GM18873 (cell line): Measurements from ENCODE around the gene DOK6.
"Not testable (repeated sequence)": the region's sequence is repeated elsewhere in the genome, so short reads cannot be mapped to it uniquely, and the experiment has no call there.

Experiments used
- ATAC-seq: cut with Tn5 transposase; IDR thresholded peaks from one replicate; pipeline ENCODE4 v1.9.1; 2021; ENCODE audit warnings: mild to moderate bottlenecking, moderate library complexity, moderate number of reproducible peaks; ENCODE audit not compliant: unreplicated experiment, low FRiP score

DOK6 gene

DNA sequence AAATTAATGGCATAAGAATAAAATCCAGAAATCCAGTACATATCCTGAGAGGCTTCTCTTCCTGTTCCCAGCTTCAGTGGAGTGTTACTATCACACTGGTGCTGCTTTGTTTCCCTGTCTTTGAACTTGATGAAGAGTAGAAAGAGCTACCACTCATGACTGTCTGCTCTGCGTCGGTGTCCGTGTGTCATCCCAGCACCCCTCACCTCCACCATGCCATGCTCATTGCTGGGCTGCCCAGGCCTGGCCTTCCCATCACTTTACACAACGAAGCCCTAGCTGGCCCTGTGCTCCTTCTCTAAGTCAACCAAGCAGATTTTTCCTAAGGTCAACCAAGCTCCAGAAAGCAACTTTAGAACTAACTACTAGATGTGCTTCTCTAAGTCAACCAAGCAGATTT, 215.4 kb downstream of the DOK6 start:
- no peak for ATAC-seq

DNA sequence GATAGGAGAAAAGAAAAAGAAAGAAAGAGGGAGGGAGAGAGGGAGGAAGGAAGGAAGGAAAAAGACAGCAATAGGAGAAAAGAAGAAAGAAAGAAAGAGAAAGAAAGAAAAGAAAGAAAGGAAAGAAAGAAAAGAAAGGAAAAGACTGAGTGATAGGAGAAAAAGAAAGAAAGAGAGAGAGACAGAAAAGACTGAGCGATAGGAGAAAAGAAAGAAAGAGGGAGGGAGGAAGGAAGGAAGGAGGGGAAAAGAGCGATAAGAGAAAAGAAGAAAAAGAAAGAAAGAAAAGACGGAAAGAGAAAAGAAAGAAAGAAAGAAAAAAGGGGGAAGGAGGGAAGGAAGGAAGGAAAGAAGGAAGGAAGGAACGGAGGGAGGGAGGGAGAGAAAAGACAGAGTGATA, 216.7 kb downstream of the DOK6 start:
- no peak for ATAC-seq

DNA sequence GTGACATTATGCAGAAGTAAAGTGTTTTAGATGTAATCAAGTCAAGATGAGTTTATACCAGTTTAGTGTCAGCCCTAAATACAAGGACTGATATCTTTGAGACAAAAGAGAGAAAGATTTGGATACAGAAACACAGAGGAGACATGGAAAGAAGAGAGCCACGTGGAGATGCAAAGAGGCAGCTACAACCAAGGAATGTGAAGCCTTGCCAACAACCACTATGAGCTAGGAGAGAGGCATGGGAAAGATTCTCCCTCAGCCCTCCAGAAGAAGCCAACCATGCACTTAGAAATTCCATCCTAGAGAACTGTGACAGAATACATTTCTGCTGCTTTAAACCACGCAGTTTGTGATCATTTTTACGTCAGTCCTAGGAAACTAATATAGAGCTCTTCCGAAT, 217.2 kb downstream of the DOK6 start:
- ATAC-seq = no peak

DNA sequence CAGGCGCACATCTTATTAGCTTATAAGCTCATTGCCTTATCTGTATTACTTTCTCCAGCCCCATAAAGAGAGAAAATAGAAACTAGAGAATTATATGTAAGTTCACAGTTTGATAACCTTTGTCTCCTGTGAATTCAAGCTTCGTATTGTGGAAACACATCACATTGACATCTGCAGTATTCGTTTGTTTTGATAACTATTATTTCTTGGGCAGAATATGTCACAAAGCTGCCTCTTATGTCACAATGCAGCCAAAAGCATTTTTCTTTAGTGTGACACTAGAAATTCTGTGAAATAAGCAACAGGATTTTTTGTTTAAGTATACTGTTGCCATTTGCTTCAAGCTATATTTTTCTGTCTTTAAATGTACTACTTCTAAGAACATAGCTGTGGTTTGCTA, 221.5 kb downstream of the DOK6 start:
- ATAC-seq = no peak

DNA sequence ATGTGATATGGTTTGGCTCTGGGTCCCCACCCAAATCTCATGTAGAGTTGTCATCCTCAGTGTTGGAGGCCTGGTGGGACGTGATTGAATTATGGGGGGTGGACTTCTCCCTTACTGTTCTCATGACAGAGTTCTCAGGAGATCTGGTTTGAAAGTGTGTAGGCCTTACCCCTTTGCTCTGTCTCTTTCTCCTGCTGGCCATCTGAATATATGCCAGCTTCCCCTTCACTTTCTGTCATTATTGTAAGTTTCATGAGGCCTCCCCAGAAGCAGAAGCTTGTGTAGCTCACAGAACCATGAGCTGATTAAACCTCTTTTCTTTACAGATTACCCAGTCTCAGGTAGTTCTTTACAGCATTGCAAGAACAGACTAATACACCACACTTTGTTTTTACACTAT, 222.3 kb downstream of the DOK6 start:
- no peak for ATAC-seq

DNA sequence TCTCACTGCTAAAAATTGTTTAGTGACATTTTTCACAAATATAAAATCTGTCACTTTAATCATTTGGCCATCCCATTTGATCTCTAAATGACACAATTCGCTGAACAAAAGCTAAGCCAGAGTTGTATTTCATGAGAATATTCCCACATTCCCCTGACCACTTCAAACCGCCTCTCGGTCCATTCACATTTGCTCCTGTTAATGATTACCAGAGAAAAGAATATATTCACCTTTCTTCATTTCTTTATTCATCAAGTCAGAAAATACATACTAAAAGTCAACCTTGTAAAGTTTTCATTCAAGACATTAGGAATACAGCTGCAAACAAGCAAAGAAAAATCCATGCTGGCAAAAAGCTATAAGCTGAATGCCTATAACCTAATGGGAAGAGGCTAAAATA, 225.5 kb downstream of the DOK6 start:
- no peak for ATAC-seq

DNA sequence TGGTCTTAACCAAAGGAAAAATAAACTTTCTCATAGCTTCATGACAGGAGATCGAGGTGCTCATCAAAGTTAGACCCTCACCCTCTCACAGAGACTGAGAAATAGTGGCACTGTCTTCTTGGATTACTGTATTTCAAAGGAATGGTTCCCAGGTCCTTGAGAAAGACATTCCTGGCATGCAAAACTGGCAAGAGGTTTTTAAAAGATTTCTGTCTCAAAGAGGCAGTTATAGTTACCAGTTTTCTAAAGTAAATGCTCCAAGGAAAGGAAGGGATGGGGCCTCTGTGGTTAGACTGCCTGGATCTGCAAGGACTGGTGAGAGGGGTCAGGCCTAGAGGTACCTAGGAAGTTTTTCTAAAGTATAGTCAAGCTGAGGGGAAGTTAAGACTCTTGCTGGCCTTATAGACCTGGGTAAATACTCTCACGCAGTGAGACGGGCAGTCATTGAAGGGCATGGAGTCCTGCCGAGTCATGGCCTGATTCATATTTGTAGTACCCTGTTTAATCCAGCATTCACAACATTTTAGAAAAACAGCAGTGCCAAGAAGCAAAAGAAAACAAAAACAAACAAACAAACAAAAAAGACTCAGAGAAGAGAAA, 226.1 kb downstream of the DOK6 start:
- no peak for ATAC-seq

DNA sequence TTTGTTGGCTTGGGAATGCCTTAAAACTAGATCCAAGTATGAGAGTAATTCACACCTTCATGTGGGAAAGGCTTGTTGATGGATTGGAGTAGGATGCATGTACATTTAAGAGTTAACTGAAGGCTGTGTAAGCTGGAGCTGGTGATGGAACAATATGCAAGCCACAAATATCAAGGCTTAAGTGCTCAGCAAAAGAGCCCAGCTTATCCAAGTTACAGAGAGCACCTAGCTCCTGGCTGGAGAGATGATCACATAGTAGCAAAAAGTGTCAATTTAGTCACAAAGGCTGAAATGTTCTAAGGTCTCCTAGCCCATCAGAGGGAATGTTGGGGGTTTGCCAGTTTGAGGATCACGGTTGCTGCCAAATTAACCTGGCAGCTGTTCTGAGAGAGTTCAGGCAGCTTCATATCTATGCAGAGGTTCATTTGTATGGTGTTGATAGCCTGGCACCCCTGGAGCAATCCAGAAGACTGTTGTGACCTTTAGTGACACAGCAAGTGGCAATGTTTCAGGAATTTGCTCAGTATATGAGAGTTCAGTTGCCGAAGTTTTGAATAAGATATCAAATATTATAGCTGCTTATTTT, 228.2 kb downstream of the DOK6 start:
- ATAC-seq = no peak

DNA sequence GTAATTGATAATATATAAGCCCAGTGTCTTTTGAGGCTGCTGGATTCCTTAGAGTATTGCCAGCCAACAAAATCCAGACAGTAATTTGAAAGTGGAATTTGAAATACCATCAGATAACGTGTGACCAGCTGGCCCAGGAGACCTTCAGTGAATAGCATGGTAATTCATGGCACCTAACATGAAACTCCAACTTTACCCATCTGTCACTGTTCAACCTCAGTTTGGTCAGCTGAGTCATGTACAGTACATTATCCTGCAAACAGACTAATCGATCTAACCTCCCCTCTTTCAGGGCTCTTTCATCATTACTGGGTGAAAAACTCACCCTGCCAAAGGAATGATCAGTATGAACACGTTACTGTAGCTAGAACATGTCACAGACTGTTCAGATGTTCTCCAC, 230.6 kb downstream of the DOK6 start:
- ATAC-seq = no peak

DNA sequence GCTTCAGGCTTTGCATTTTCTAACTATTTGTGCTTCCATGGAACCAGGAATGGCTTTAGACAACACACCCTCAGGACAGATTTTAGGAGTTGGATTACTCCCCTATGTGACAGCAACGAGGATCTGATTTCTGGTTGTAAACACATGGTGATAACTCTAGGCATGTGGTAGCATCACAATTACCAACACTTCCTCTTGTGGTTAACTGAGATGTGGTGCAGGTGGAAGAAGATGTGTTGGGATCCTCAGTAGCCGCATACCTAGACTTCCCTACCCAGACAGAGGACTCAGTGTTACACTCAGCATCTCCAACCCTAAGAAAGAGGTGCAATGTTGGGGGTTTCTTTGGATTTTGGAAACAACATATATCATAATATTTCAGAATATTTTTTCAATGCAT, 234.8 kb downstream of the DOK6 start:
- ATAC-seq = no peak

DNA sequence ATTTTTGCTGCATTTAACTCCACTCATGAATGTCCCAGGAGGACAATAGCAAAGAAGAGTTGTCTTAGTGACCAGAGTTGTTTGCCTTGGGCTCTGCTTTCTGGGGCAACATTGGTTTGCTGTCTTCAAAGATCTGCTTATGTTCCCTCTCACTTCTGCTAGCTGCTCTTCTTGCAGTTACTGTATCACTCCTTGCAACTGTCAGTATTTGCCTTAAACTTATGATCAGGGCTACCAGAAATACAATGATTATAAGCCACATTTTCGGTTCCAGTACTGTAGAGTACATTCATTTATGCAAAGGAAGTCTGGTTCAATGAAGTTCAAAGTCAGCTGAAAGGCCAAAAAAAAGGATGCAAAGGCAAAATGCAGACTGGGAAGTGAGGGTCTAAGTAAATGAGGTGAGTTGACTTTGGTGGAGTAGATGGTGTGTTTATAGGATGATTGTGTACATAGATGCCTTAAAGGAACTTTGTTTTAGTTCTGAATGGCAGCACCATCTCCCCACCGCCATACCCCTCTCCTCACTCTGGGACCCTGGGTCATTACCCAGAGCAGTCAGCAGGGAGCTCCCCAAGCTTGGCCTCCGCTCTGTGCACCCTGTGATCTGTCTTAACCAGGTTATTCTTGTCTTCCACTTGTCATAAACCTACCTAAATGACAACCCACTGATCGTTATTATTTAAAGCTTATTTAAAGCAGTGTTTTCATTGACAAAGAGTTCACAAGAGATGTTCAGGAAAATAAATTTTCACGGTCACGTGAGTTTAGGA, 236.0 kb downstream of the DOK6 start:
- ATAC-seq = peak; percentile 83

DNA sequence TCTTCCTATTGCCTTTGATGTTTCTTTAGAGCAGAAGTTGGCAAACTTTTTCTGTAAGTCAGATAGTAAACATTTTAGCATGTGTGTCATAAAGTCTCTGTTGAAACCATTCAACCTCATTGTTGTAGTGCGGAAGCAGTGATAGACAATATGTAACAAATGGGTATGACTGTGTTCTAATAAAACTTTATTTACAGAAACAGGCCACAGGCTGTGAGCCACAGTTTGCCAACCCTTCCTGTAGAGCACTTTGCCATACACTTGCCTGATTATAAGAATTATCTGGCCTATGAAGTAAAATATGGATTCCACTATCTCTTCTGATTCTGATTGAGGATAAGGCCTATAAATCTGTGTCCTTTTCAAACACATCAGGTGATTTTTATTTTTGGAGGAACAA, 237.4 kb downstream of the DOK6 start:
- no peak for ATAC-seq

DNA sequence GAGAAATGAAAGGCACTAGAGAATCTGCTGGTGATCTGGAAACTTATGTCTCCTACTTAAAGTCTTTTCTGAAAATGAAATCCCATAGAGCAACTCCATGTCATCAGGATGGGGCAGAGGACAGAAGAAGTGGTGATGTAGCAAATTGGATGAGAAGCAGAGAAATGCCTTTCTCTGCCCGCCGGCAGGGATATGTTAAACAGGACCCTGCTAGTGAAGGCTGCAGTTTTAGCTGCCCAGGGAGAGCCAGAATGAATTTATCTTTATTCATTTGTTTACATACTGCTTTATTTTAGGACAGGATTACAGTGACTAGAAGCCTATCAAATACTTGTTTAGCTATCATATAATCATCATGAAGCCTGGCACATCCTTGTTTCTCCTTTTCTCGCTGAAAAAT, 247.0 kb downstream of the DOK6 start:
- ATAC-seq = no peak

DNA sequence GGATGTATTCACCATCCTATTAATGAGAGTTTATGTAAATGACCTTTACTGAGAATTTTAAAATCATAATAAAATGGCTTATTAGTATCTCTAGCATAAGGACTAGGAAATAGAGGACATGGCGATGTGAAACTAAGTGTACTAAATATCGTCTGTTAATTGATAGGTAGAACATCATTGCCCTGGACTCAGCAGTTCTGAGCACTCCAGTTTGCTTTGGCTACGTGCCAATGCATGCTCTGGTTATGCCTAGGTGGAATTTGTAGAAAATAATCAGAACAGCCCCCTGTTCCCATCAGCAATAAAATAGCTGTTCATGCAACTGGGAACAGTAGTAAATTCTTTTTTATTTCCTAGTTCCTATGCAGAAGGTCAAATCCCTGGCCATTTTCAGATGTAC, 247.8 kb downstream of the DOK6 start:
- no peak for ATAC-seq

DNA sequence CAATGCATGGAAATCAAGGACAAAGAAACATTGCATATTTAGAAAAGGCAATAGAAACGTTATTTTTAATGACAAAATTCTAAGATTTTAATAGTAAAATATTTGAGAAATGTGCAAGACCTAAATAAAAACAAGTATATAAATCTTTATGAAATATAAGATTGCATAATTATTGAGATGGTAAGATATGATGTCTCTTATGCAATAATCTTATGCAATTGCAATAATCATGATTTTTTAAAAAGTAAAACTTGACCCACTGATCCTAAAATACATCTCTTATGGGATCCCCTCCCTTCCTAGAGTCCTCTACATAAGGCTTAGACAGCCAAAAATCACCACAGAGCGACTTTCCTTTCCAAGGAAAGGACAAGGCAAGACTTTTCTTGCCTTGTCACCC, 249.0 kb downstream of the DOK6 start:
- ATAC-seq = no peak

DNA sequence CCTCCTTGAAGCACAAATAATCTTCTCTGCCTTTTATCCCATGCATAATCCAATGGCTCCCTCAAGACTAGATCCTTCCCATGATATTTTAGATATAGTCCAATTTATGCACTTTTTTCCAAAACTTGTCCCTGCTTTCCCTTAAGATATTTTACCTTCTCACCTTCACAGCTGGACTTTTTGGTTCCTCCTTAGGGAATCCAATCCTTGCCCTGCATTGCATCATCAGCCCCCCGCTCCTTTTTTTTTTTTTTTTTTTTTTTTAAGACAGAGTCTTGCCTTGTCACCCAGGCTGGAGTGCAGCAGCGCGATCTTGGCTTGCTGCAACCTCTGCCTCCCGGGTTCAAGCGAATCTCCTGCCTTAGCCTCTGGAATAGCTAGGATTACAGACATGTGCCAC, 250.6 kb downstream of the DOK6 start:
- ATAC-seq = no peak

DNA sequence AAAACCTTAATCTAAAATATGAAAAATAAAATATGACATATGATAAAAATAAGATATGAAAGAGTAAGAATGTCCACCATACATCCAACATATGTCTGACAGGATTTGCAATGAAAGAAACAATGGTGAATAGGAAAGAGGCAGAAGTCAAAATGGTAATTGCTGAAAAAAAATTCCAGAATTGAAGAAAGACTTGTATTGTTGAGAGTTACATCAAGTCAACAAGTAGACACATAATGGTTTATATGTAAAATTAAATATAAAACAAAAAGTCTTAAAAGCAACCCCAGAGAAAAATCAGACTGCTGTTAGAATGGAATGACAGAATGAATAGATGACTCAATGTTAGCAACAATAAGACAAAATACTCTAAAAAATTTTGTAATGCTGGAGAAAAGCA, 255.1 kb downstream of the DOK6 start:
- no peak for ATAC-seq

DNA sequence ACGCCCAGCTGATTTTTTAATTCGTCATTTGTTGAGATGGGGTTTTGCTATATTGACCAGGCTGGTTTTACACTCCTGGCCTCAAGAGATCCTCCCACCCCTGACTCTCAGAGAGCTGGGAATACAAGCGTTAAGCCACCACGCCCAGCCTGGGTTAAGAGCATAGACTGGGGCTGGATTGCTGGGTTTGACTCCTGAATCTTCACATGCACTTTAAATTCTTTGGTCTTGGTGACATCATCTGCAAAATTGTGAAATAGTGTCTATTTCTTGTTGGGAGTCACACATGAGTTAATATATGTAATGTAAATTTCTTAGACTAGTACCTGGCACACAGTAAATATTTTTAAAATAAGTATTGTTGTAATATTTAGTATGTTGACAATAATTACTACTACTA, 257.4 kb downstream of the DOK6 start:
- ATAC-seq = no peak

DNA sequence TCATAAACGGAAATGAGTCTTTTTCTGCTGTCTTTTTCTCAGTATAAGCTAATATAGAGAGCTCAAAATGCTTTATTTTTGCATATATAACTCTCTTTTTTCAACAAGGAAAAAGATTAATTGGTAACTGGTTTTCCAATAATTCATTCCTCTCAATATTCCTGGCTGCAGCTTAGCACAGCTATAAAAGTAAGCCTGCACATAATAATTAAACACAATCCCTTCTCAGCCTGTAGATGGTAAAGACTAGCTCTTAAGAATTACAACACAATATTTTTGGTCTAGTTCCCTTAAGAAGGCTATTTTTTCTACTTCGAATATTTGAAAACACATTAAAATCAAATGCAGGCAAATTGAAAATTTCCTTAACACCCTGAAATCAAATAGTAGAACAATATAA, 258.0 kb downstream of the DOK6 start:
- ATAC-seq = no peak

DNA sequence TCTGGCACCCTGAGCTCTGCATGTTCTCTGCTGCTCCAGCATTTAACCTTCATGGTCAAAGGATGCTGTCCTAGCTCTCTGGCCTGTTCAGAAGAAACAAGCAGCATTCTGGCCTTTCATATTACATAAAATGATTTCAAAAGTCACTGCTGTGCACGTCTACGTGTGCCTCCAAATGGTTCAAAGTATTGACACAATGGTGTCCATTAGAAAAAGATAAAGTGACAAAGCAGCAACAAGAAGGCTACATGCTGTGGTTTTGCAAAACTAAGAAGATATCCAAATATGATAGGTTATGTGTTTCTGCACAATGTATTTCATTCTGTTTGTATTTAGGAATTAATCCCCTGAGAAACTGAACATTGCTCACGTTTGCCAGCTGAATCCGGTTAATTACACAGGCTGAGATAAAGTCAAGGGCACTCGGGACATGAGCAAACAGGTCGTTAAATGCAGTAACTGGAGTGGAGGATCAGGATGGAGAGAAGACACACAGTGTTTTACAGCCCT, 258.5 kb downstream of the DOK6 start:
- ATAC-seq = no peak

DNA sequence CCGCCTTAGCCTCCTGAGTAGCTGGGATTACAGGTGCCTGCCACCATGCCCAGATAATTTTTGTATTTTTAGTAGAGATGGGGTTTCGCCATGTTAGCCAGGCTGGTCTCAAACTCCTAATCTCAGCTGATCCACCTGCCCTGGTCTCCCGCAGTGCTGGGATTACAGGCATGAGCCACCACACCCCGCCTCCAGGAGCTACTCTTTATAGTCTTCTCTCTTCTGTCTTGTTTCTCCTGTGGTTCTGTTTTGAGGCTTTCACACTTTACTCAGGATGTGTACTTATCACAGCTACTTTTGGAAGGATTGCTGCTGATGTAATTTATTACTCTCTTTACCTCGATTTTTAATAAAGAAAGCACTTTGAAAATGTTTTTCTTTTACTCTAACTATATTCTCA, 261.4 kb downstream of the DOK6 start:
- ATAC-seq = not testable (repeated sequence)

DNA sequence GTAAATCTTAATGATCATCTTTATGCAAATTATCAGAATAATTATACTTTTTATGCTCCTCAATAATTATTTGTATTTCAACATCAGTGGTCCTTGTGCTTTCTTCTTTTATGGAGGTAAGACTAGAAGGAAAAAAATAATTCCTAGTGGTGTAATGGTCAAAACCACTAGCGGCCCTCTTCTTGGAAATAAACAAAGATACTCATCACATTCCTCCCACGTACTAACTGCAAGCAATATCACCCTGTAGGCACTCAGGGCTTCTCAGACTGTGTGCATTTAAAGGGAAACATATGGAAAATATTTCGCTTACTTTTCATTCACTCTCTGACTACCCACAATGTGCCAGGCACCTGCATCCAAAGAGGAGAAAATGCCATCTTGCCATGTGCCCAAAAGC, 263.7 kb downstream of the DOK6 start:
- ATAC-seq = no peak
